ENCODE data around the gene BCR. TPM values are rescaled to one million over a fixed set of nuclear protein-coding genes. Genes with fewer than 3 reads are reported as not detected.

BCR gene
- total and polyA plus RNA-seq, 2 of the 13 experiments (the other 11 are each of a cell fraction or from before 2014, with no cell fraction given), result 19.9 to 33.6 TPM

- peak; percentile 55; the same call in 1 of the 2 replicates for TF ChIP-seq NFAT5 (CRISPR knock-in tag; IDR thresholded peaks at IDR 0.05)
- TF ChIP-seq KDM5A (IDR thresholded peaks at IDR 0.05; ENCODE audit: borderline replicate concordance, low read length), result no peak
- no peak for TF ChIP-seq SPEN (CRISPR knock-in tag; IDR thresholded peaks at IDR 0.05; ENCODE audit: low read depth)
- no peak for TF ChIP-seq ZNF703 (CRISPR knock-in tag; IDR thresholded peaks at IDR 0.05; ENCODE audit: borderline replicate concordance)
- no peak for TF ChIP-seq MLXIP (CRISPR knock-in tag; IDR thresholded peaks at IDR 0.05; ENCODE audit: borderline replicate concordance)
- no peak for TF ChIP-seq ZNF333 (CRISPR knock-in tag; IDR thresholded peaks at IDR 0.05; ENCODE audit: borderline replicate concordance)
- TF ChIP-seq TAF1 (CRISPR knock-in tag; IDR thresholded peaks at IDR 0.05), result peak; percentile 27; the same call in 1 of the 2 replicates
- no peak for TF ChIP-seq ZNF276 (CRISPR knock-in tag; IDR thresholded peaks at IDR 0.05; ENCODE audit: low read depth)
- TF ChIP-seq MTF1 (CRISPR knock-in tag; IDR thresholded peaks at IDR 0.05), result no peak
- TF ChIP-seq ZNF264 (CRISPR knock-in tag; IDR thresholded peaks at IDR 0.05), result no peak
- TF ChIP-seq ZNF614 (CRISPR knock-in tag; IDR thresholded peaks at IDR 0.05; ENCODE audit: borderline replicate concordance), result no peak
- TF ChIP-seq ZNF343 (CRISPR knock-in tag; IDR thresholded peaks at IDR 0.05), result no peak
- TF ChIP-seq NFIC (IDR thresholded peaks at IDR 0.05; ENCODE audit: low read length), result no peak
- TF ChIP-seq HNRNPL (IDR thresholded peaks at IDR 0.05; ENCODE audit: low read depth, low read length), result no peak
- no peak for TF ChIP-seq HMGXB4 (CRISPR knock-in tag; IDR thresholded peaks at IDR 0.05; ENCODE audit: borderline replicate concordance in 1 of 2, low read depth in 1 of 2)
- TF ChIP-seq ZNF317 (CRISPR knock-in tag; IDR thresholded peaks at IDR 0.05), result no peak
- no peak for TF ChIP-seq NFE2 (CRISPR knock-in tag; IDR thresholded peaks at IDR 0.05)
Observed at GRCh38 chr22:23180893-23181720, 798 bp downstream of the BCR start (continued).
